ENCODE data around the gene LDAF1. TPM values are rescaled to one million over a fixed set of nuclear protein-coding genes. Genes with fewer than 3 reads are reported as not detected.
"Not testable (repeated sequence)": the region's sequence is repeated elsewhere in the genome, so short reads cannot be mapped to it uniquely, and the experiment has no call there.

The LDAF1 gene
- total RNA-seq, 1 experiment from 2014 or later = 11.5 TPM

- Histone ChIP-seq H3K4me2 (ENCODE audit: low read length) (no peak overlapping the region), H3K27ac (ENCODE audit: low read length) (no peak overlapping the region), H3F3A (ENCODE audit: low read length, unreplicated experiment) (no peaks in the 10 kb centered on the region), H3K4me1 (ENCODE audit: insufficient read depth, low read length) (peaks cover 7% of the 10 kb centered on the region), H4K20me1 (ENCODE audit: low read length) (no peaks in the 10 kb centered on the region), H3K9me2 (replicated peaks; ENCODE audit: low read length) (no peaks in the 10 kb centered on the region), H3K79me2 (ENCODE audit: low read length) (no peaks in the 10 kb centered on the region), H3K9ac (ENCODE audit: low read length) (no peak overlapping the region), H2AFZ (ENCODE audit: low read length) (no peak overlapping the region), H3K36me3 (ENCODE audit: low read depth, low read length) (no peaks in the 10 kb centered on the region), H3K27me3 (ENCODE audit: low read length) (peaks cover 21% of the 10 kb centered on the region), H3K9me3 (ENCODE audit: low read length) (no peaks in the 10 kb centered on the region), H3K4me3 (ENCODE audit: low read length) (no peak overlapping the region)
- DNase-seq = no peak
- ATAC-seq = no peak
- intact Hi-C loops (cut with micrococcal nuclease) = no loop called here
- no TSS peak for BruUV-seq (replicated peaks)
- ChIA-PET CTCF (no interaction called here), POLR2A (ENCODE audit: unreplicated experiment) (no interaction called here)
- TF ChIP-seq, protein P1, sequence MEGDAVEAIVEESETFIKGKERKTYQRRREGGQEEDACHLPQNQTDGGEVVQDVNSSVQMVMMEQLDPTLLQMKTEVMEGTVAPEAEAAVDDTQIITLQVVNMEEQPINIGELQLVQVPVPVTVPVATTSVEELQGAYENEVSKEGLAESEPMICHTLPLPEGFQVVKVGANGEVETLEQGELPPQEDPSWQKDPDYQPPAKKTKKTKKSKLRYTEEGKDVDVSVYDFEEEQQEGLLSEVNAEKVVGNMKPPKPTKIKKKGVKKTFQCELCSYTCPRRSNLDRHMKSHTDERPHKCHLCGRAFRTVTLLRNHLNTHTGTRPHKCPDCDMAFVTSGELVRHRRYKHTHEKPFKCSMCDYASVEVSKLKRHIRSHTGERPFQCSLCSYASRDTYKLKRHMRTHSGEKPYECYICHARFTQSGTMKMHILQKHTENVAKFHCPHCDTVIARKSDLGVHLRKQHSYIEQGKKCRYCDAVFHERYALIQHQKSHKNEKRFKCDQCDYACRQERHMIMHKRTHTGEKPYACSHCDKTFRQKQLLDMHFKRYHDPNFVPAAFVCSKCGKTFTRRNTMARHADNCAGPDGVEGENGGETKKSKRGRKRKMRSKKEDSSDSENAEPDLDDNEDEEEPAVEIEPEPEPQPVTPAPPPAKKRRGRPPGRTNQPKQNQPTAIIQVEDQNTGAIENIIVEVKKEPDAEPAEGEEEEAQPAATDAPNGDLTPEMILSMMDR (conservative IDR thresholded peaks at IDR 0.05; ENCODE audit: low read depth, low read length) = no peak
- no peak for TF ChIP-seq EZH2phosphoT487 (IDR thresholded peaks at IDR 0.05; ENCODE audit: borderline replicate concordance, low read length)
These were observed 34.5 kb downstream of the LDAF1 start for GRCh38 chr16:21192991-21193390.

GRCh38 chr16:21194771-21195301 lies 36.4 kb downstream of the LDAF1 start:
- no peaks in the 10 kb centered on the region for H3K9me2 ChIP-seq (replicated peaks; ENCODE audit: low read length)
- TF ChIP-seq EZH2 (IDR thresholded peaks at IDR 0.05; ENCODE audit: low read length, unreplicated experiment) (no peak), EZH2phosphoT487 (IDR thresholded peaks at IDR 0.05; ENCODE audit: borderline replicate concordance, low read length) (no peak)
- TF ChIP-seq, protein P1 (conservative IDR thresholded peaks at IDR 0.05; ENCODE audit: low read depth, low read length) = no peak
- H3K27me3 ChIP-seq (ENCODE audit: low read length) = peaks cover 28% of the 10 kb centered on the region
- DNase-seq (no peak), ATAC-seq (no peak)
- no peaks in the 10 kb centered on the region for H4K20me1 ChIP-seq (ENCODE audit: low read length)
- no peak overlapping the region for H3K27ac ChIP-seq (ENCODE audit: low read length)
- no peaks in the 10 kb centered on the region for H3F3A ChIP-seq (ENCODE audit: low read length, unreplicated experiment)
- H3K4me3 ChIP-seq (ENCODE audit: low read length) = no peak overlapping the region
- H2AFZ ChIP-seq (ENCODE audit: low read length) = no peak overlapping the region
- ChIA-PET POLR2A (ENCODE audit: unreplicated experiment) (interaction anchor here (0.6 kb wide), 1 partner anchor 58 kb away, joined by 22 read pairs; no protein-coding TSS in a partner anchor), CTCF (no interaction called here)
- H3K4me1 ChIP-seq (ENCODE audit: insufficient read depth, low read length) = no peaks in the 10 kb centered on the region
- no peak overlapping the region for H3K9ac ChIP-seq (ENCODE audit: low read length)
- H3K4me2 ChIP-seq (ENCODE audit: low read length) = no peak overlapping the region
- H3K9me3 ChIP-seq (ENCODE audit: low read length) = no peaks in the 10 kb centered on the region
- intact Hi-C loops (cut with micrococcal nuclease) = no loop called here
- H3K36me3 ChIP-seq (ENCODE audit: low read depth, low read length) = no peaks in the 10 kb centered on the region
- no peaks in the 10 kb centered on the region for H3K79me2 ChIP-seq (ENCODE audit: low read length)
- no TSS peak for BruUV-seq (replicated peaks)

DNA sequence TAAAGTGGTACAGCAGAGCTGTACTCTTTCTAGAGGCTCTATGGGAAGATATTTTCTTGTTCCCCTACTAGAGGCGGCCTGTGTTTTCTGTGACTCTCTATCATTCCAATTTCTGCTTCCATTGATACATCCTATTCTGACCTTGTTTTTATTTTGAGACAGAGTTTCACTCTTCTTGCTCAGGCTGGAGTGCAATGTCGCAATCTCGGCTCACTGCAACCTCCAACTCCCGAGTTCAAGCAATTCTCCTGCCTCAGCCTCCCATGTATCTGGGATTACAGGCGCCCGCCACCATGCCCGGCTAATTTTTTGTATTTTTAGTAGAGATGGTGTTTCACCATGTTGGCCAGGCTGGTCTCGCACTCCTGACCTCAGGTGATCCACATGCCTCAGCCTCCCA lies 36.9 kb downstream of the LDAF1 start:
- ATAC-seq; H3K4me1 ChIP-seq (ENCODE audit: insufficient read depth, low read length); H3K9me2 ChIP-seq (replicated peaks; ENCODE audit: low read length); H3K4me3 ChIP-seq (ENCODE audit: low read length); H3K4me2 ChIP-seq (ENCODE audit: low read length); DNase-seq; H3K9ac ChIP-seq (ENCODE audit: low read length); H2AFZ ChIP-seq (ENCODE audit: low read length); BruUV-seq (replicated peaks); H3F3A ChIP-seq (ENCODE audit: low read length, unreplicated experiment); H3K79me2 ChIP-seq (ENCODE audit: low read length); H4K20me1 ChIP-seq (ENCODE audit: low read length); H3K9me3 ChIP-seq (ENCODE audit: low read length); CTCF ChIA-PET; H3K27ac ChIP-seq (ENCODE audit: low read length); intact Hi-C loops (cut with micrococcal nuclease); H3K36me3 ChIP-seq (ENCODE audit: low read depth, low read length): not testable (repeated sequence)
- peaks cover 28% of the 10 kb centered on the region for H3K27me3 ChIP-seq (ENCODE audit: low read length)
- POLR2A ChIA-PET (ENCODE audit: unreplicated experiment) = interaction anchor here (0.6 kb wide), 1 partner anchor 58 kb away, joined by 22 read pairs; no protein-coding TSS in a partner anchor
